Activated naive CD4-positive, alpha-beta T cell treated with anti-CD3 and anti-CD28 coated beads for 36 hours (primary cell): ENCODE measurements around the gene HLA-DQB2. TPM values are rescaled to one million over a fixed set of nuclear protein-coding genes. Genes with fewer than 3 reads are reported as not detected.

ENCODE experiments used
- CTCF ChIA-PET: fragments of 350-600 bp; sonication (Branson Sonifier 250); formaldehyde crosslinking; loops from one replicate; lab custom pipeline; 2021; ENCODE audit warnings: antibody characterized with exemption; lab: Charles Lee
- DNase-seq: peaks from one replicate; pipeline ENCODE4 v3.0.0-alpha.2; 2020
- H3K27ac Mint-ChIP-seq: one replicate; pipeline ENCODE4 v1.8.0; 2021; ENCODE audit warnings: mild to moderate bottlenecking, mixed read lengths
- H3K27me3 Mint-ChIP-seq: one replicate; pipeline ENCODE4 v1.8.0; 2021; ENCODE audit warnings: low read depth, mixed read lengths
- H3K36me3 Mint-ChIP-seq: one replicate; pipeline ENCODE4 v1.8.0; 2021; ENCODE audit warnings: low read depth, mixed read lengths
- H3K4me1 Mint-ChIP-seq: one replicate; pipeline ENCODE4 v1.8.0; 2021; ENCODE audit warnings: low read depth, mixed read lengths
- H3K4me3 Mint-ChIP-seq: one replicate; pipeline ENCODE4 v1.8.0; 2021; ENCODE audit warnings: mild to moderate bottlenecking, moderate library complexity, mixed read lengths
- H3K9me3 Mint-ChIP-seq: one replicate; pipeline ENCODE4 v1.8.0; 2021; ENCODE audit warnings: mixed read lengths
- intact Hi-C: fragments of 100-400 bp; cut with micrococcal nuclease; formaldehyde crosslinking; loops from one replicate; pipeline ENCODE4 v1.15.1; 2023
- microRNA-seq: library from miRNA; unstranded; fragments of <30 nt; microRNA quantifications from one replicate; pipeline ENCODE4 v1.2.0, GENCODE V29; 2022; ENCODE audit warnings: borderline microRNAs expressed, borderline replicate concordance
- total RNA-seq, 2 experiments: library from RNA; stranded (reverse); gene quantifications; one replicate each; pipeline ENCODE4 v1.2.3, GENCODE V29; 2021

The HLA-DQB2 gene
- total RNA-seq, 2 experiments from 2014 or later = not detected

- intact Hi-C loops = no loop called here
- H3K9me3 Mint-ChIP-seq = no peaks in the 10 kb centered on the region
- H3K27ac Mint-ChIP-seq = no peak overlapping the region
- H3K36me3 Mint-ChIP-seq = no peaks in the 10 kb centered on the region
- no peaks in the 10 kb centered on the region for H3K4me1 Mint-ChIP-seq
- H3K4me3 Mint-ChIP-seq = no peak overlapping the region
- no peak for DNase-seq
- CTCF ChIA-PET = interaction anchor here (0.7 kb wide), 1 partner anchor 127 kb away, joined by 3 read pairs; no protein-coding TSS in a partner anchor
- H3K27me3 Mint-ChIP-seq = peaks cover 19% of the 10 kb centered on the region
Observed at GRCh38 chr6:32742374-32742773, 21.0 kb downstream of the HLA-DQB2 start.

GRCh38 chr6:32741031-32741960, 22.0 kb downstream of the HLA-DQB2 start, which contains the start of gene HLA-DQA2:
HLA-DQA2 (plus strand) TSS chr6:32741391; CDS start chr6:32741444, 53 bp downstream.
- Mint-ChIP-seq H3K36me3 (no peaks in the 10 kb centered on the region), H3K9me3 (no peaks in the 10 kb centered on the region), H3K27ac (no peak within 1 kb of the TSS), H3K4me3 (no peak within 1 kb of the TSS), H3K27me3 (peaks cover 15% of the 10 kb centered on the region), H3K4me1 (no peaks in the 10 kb centered on the region)
- CTCF ChIA-PET = interaction anchor here (0.8 to 1.8 kb wide), 3 partner anchors 43 to 322 kb away, joined by 3 read pairs; no protein-coding TSS in a partner anchor
- no peak for DNase-seq
- intact Hi-C loops = no loop called here

- Mint-ChIP-seq H3K27me3 (peaks cover 3% of the 10 kb centered on the region), H3K9me3 (no peaks in the 10 kb centered on the region), H3K36me3 (no peaks in the 10 kb centered on the region), H3K4me3 (no peak overlapping the region), H3K27ac (no peak overlapping the region), H3K4me1 (no peaks in the 10 kb centered on the region)
- intact Hi-C loops = no loop called here
- no peak for DNase-seq
- CTCF ChIA-PET = no interaction called here
Observed at GRCh38 chr6:32738126-32738525, 25.2 kb downstream of the HLA-DQB2 start.

GRCh38 chr6:32718879-32719278, 44.5 kb downstream of the HLA-DQB2 start:
- H3K4me1 Mint-ChIP-seq = no peaks in the 10 kb centered on the region
- H3K4me3 Mint-ChIP-seq = no peak overlapping the region

GRCh38 chr6:32716396-32716795, 46.9 kb downstream of the HLA-DQB2 start:
- Mint-ChIP-seq H3K9me3 (no peaks in the 10 kb centered on the region), H3K27ac (no peak overlapping the region), H3K27me3 (peaks cover 9% of the 10 kb centered on the region), H3K36me3 (no peaks in the 10 kb centered on the region), H3K4me1 (no peaks in the 10 kb centered on the region), H3K4me3 (no peak overlapping the region)
- DNase-seq = no peak
- CTCF ChIA-PET = interaction anchor here (1.4 kb wide), 1 partner anchor 16 kb away, joined by 3 read pairs; no protein-coding TSS in a partner anchor
- intact Hi-C loops = no loop called here

More at GRCh38 chr6:32718879-32719278, 44.5 kb downstream of the HLA-DQB2 start:
- Mint-ChIP-seq H3K27me3 (peaks cover 10% of the 10 kb centered on the region), H3K27ac (no peak overlapping the region), H3K36me3 (no peaks in the 10 kb centered on the region), H3K9me3 (no peaks in the 10 kb centered on the region)
- DNase-seq = peak; percentile 5
- CTCF ChIA-PET = no interaction called here
- intact Hi-C loops = no loop called here

- intact Hi-C loops = no loop called here
- no peaks in the 10 kb centered on the region for H3K9me3 Mint-ChIP-seq
- H3K27ac Mint-ChIP-seq = no peak overlapping the region
- CTCF ChIA-PET = interaction anchor here (0.7 kb wide), 1 partner anchor 142 kb away, joined by 3 read pairs; no protein-coding TSS in a partner anchor
- no peak overlapping the region for H3K4me3 Mint-ChIP-seq
- H3K36me3 Mint-ChIP-seq = no peaks in the 10 kb centered on the region
- peaks cover 3% of the 10 kb centered on the region for H3K4me1 Mint-ChIP-seq
- no peak for DNase-seq
- H3K27me3 Mint-ChIP-seq = no peaks in the 10 kb centered on the region
Observed at GRCh38 chr6:32713241-32713640, 50.1 kb downstream of the HLA-DQB2 start.

GRCh38 chr6:32709625-32710024, 53.7 kb downstream of the HLA-DQB2 start:
- Mint-ChIP-seq H3K27me3 (no peaks in the 10 kb centered on the region), H3K4me3 (no peak overlapping the region), H3K27ac (no peak overlapping the region), H3K4me1 (peaks cover 3% of the 10 kb centered on the region), H3K36me3 (no peaks in the 10 kb centered on the region), H3K9me3 (no peaks in the 10 kb centered on the region)
- intact Hi-C loops = no loop called here
- no peak for DNase-seq
- CTCF ChIA-PET = no interaction called here

Small RNA genes lying within 50 kb of the gene (microRNA-seq; reads per million reads assigned to microRNA genes)
- gene MIR3135B = not detected

Other genes with a start within 250 kb of the HLA-DQB2 start
- gene HLA-DRB5, start 233.2 kb downstream of the HLA-DQB2 start, total RNA-seq = under 1 TPM; 0.33 to 0.42 TPM
- gene HLA-DRB1, start 173.7 kb downstream of the HLA-DQB2 start, total RNA-seq = 1 to 10 TPM; 4.1 to 4.2 TPM
- under 1 TPM; 0.81 to 0.93 TPM for gene HLA-DQA1, start 126.1 kb downstream of the HLA-DQB2 start, total RNA-seq
- 1 to 10 TPM; 6.2 to 7.4 TPM for gene HLA-DQB1, start 96.9 kb downstream of the HLA-DQB2 start, total RNA-seq
- not detected for gene HLA-DQA2, start 22.1 kb downstream of the HLA-DQB2 start, total RNA-seq
- gene HLA-DOB, start 53.5 kb upstream of the HLA-DQB2 start, total RNA-seq = 1 to 10 TPM in 1 of 2 experiments, under 1 TPM in 1; 0.91 to 1.1 TPM
- 100 to 1,000 TPM; 136 to 138 TPM for gene TAP2, start 75.2 kb upstream of the HLA-DQB2 start, total RNA-seq
- gene PSMB8, start 80.5 kb upstream of the HLA-DQB2 start, total RNA-seq = 100 to 1,000 TPM; 286 to 308 TPM
- 100 to 1,000 TPM; 187 TPM for gene TAP1, start 90.2 kb upstream of the HLA-DQB2 start, total RNA-seq
- 100 to 1,000 TPM; 238 to 241 TPM for gene PSMB9, start 90.7 kb upstream of the HLA-DQB2 start, total RNA-seq
- 1 to 10 TPM in 1 of 2 experiments, under 1 TPM in 1; 0.76 to 1.3 TPM for gene HLA-DMB, start 177.5 kb upstream of the HLA-DQB2 start, total RNA-seq
- 10 to 100 TPM; 12.7 to 14.5 TPM for gene HLA-DMA, start 189.6 kb upstream of the HLA-DQB2 start, total RNA-seq
- gene BRD2, start 205.1 kb upstream of the HLA-DQB2 start, total RNA-seq = 100 to 1,000 TPM; 168 to 197 TPM
- gene HLA-DOA, start 246.1 kb upstream of the HLA-DQB2 start, total RNA-seq = 1 to 10 TPM; 1.4 to 1.6 TPM